Measurements from ENCODE around the gene SCN5A.

Gene SCN5A

GRCh38 chr3:38649500-38650247, at the start of gene SCN5A:
SCN5A (minus strand) TSS chr3:38649687; CDS start chr3:38633307, 16,380 bp downstream.
- intact Hi-C loops (cut with DNase I): loop anchor here (5.0 to 10.0 kb wide), 2 partner anchors 127 to 155 kb away; partner anchors contain the start of gene EXOG
- DNase-seq: peak in 25 of 42 donors; percentile 9 to 68 (median 38)

GRCh38 chr3:38698760-38699159, 49.3 kb upstream of the SCN5A start:
- DNase-seq: no peak
- intact Hi-C loops (cut with DNase I): no loop called here

- intact Hi-C loops (cut with DNase I): no loop called here
- DNase-seq: no peak
Observed at GRCh38 chr3:38698061-38698460, 48.6 kb upstream of the SCN5A start.

- no peak for DNase-seq
- intact Hi-C loops (cut with DNase I): no loop called here
Observed at GRCh38 chr3:38696034-38696433, 46.5 kb upstream of the SCN5A start.

GRCh38 chr3:38690185-38690584, 40.7 kb upstream of the SCN5A start:
- intact Hi-C loops (cut with DNase I): no loop called here
- DNase-seq: no peak

GRCh38 chr3:38689774-38690173, 40.3 kb upstream of the SCN5A start:
- intact Hi-C loops (cut with DNase I): no loop called here
- no peak for DNase-seq

- DNase-seq: no peak
- intact Hi-C loops (cut with DNase I): no loop called here
Observed at GRCh38 chr3:38689346-38689745, 39.9 kb upstream of the SCN5A start.

GRCh38 chr3:38687321-38687720, 37.8 kb upstream of the SCN5A start:
- intact Hi-C loops (cut with DNase I): no loop called here

GRCh38 chr3:38684546-38684945, 35.1 kb upstream of the SCN5A start:
- intact Hi-C loops (cut with DNase I): no loop called here
- no peak for DNase-seq

More at GRCh38 chr3:38687321-38687720, 37.8 kb upstream of the SCN5A start:
- DNase-seq: no peak

- intact Hi-C loops (cut with DNase I): no loop called here
Observed at GRCh38 chr3:38669668-38670067, 20.2 kb upstream of the SCN5A start.

GRCh38 chr3:38662544-38662943, 13.1 kb upstream of the SCN5A start:
- intact Hi-C loops (cut with DNase I): no loop called here
- DNase-seq: no peak

More at GRCh38 chr3:38669668-38670067, 20.2 kb upstream of the SCN5A start:
- DNase-seq: no peak

- intact Hi-C loops (cut with DNase I): loop anchor here (10.0 kb wide), 1 partner anchor 164 kb away; the partner anchor contains the start of gene EXOG
- DNase-seq: peak in 24 of 42 donors; percentile 24 to 77 (median 38)
Observed at GRCh38 chr3:38658841-38659240, 9.4 kb upstream of the SCN5A start.

GRCh38 chr3:38657369-38657768, 7.9 kb upstream of the SCN5A start:
- intact Hi-C loops (cut with DNase I): loop anchor here (10.0 kb wide), 1 partner anchor 163 kb away; the partner anchor contains the start of gene EXOG
- DNase-seq: no peak

- DNase-seq: peak in 13 of 42 donors; percentile 15 to 52 (median 33)
- intact Hi-C loops (cut with DNase I): loop anchor here (10.0 kb wide), 1 partner anchor 161 kb away; the partner anchor contains the start of gene EXOG
Observed at GRCh38 chr3:38655708-38656300, 6.3 kb upstream of the SCN5A start.

GRCh38 chr3:38653685-38654537, 4.4 kb upstream of the SCN5A start:
- DNase-seq: peak in 2 of 42 donors; percentile 8 to 12
- intact Hi-C loops (cut with DNase I): loop anchor here (5.0 to 10.0 kb wide), 2 partner anchors 132 to 159 kb away; partner anchors contain the start of gene EXOG

GRCh38 chr3:38652934-38653333, 3.4 kb upstream of the SCN5A start:
- intact Hi-C loops (cut with DNase I): loop anchor here (5.0 to 10.0 kb wide), 2 partner anchors 131 to 158 kb away; partner anchors contain the start of gene EXOG
- no peak for DNase-seq

GRCh38 chr3:38651153-38651789, 1.8 kb upstream of the SCN5A start:
- intact Hi-C loops (cut with DNase I): loop anchor here (5.0 to 10.0 kb wide), 2 partner anchors 129 to 156 kb away; partner anchors contain the start of gene EXOG
- peak; percentile 43 to 88 (median 70) for DNase-seq

- DNase-seq: peak in 18 of 42 donors; percentile 20 to 78 (median 60)
- intact Hi-C loops (cut with DNase I): loop anchor here (5.0 to 10.0 kb wide), 2 partner anchors 128 to 156 kb away; partner anchors contain the start of gene EXOG
Observed at GRCh38 chr3:38650248-38650951, 913 bp upstream of the SCN5A start.

Data from head of caudate nucleus (tissue), 42 donors.